K562 (cell line): Measurements from ENCODE around the gene POLRMT. TPM values are rescaled to one million over a fixed set of nuclear protein-coding genes. Genes with fewer than 3 reads are reported as not detected.

Source experiments
- ARID4B ChIP-seq: sonication (generic); formaldehyde crosslinking; IDR thresholded peaks from 2 replicates; pipeline ENCODE4 v1.8.0; 2022; ENCODE audit warnings: mild to moderate bottlenecking, missing genetic modification reagents
- CBFA2T3 ChIP-seq: fragments of 450-650 bp; IDR thresholded peaks from 2 replicates; pipeline ENCODE4 v1.6.1; 2017
- HCFC1 ChIP-seq: IDR thresholded peaks from 2 replicates; pipeline ENCODE4 v1.6.1; 2012; ENCODE audit warnings: low read depth, low read length, improper control_type of control experiment
- MCM5 ChIP-seq: fragments of 450-650 bp; IDR thresholded peaks from 2 replicates; pipeline ENCODE4 v1.6.1; 2016; ENCODE audit warnings: low read depth
- NR2C2 ChIP-seq, 2 experiments: fragments of 200-800 bp in 1 of 2; sonication (Bioruptor generic) in 1 of 2; sonication (generic) in 1 of 2; formaldehyde crosslinking in 1 of 2; IDR thresholded peaks; 2 replicates each; pipeline versions ENCODE4 v1.6.1 to v1.8.0; 2016 to 2022; ENCODE audit warnings: mild to moderate bottlenecking in 1 of 2, missing compliant biosample characterization in 1 of 2, missing genetic modification characterization in 1 of 2, missing genetic modification reagents in 1 of 2
- POLR3A ChIP-seq: IDR thresholded peaks from 2 replicates; pipeline ENCODE4 v1.6.1; 2011; ENCODE audit warnings: borderline replicate concordance, mild to moderate bottlenecking, moderate library complexity; ENCODE audit not compliant: insufficient read length, insufficient read depth; ENCODE audit errors: extremely low read depth
- SMAD1 ChIP-seq: fragments of 150-350 bp; IDR thresholded peaks from 2 replicates; pipeline ENCODE4 v1.6.1; 2014; ENCODE audit warnings: low read length, low read depth; ENCODE audit not compliant: partially characterized antibody
- SRSF7 ChIP-seq: fragments of 200-400 bp; formaldehyde crosslinking; optimal IDR thresholded peaks from 2 replicates; pipeline ENCODE3; 2017; ENCODE audit warnings: mild to moderate bottlenecking, low read depth, low read length
- TFAM ChIP-seq: fragments of 250-450 bp; sonication (Bioruptor Pico); conservative IDR thresholded peaks from 2 replicates; pipeline ENCODE4 v1.5.0; 2021; ENCODE audit warnings: mild to moderate bottlenecking, moderate library complexity
- ZNF511 ChIP-seq: sonication (generic); formaldehyde crosslinking; IDR thresholded peaks from 2 replicates; pipeline ENCODE4 v1.8.0; 2022; ENCODE audit warnings: mild to moderate bottlenecking, missing genetic modification reagents
- ZNF639 ChIP-seq, 2 experiments: fragments of 200-800 bp in 1 of 2; sonication (Bioruptor generic) in 1 of 2; sonication (generic) in 1 of 2; formaldehyde crosslinking in 1 of 2; IDR thresholded peaks in 1 of 2; conservative IDR thresholded peaks in 1 of 2; 2 replicates each; pipeline versions ENCODE4 v1.5.0 to v1.6.1; 2016 to 2020; ENCODE audit warnings: missing compliant biosample characterization in 1 of 2, missing genetic modification characterization in 1 of 2, missing genetic modification reagents in 1 of 2
- ZNF717 ChIP-seq: fragments of 250-450 bp; sonication (Bioruptor Pico); IDR thresholded peaks from 2 replicates; pipeline ENCODE4 v1.5.0; 2021
- ZNF77 ChIP-seq: fragments of 250-450 bp; sonication (Bioruptor Pico); IDR thresholded peaks from 2 replicates; pipeline ENCODE4 v1.5.0; 2020
- polyA plus RNA-seq, 8 experiments: library from polyadenylated mRNA; depleted of rRNA in 4 of 8; stranded (reverse) in 5 of 8; unstranded in 3 of 8; fragments of >200 nt; fragmentation: Nextera tagmentation in 2 of 8; fragmentation: Illumina TruSeq in 1 of 8; extraction: Ambion mirVana in 2 of 8; extraction: Trizol in 1 of 8; gene quantifications; 2 replicates each; pipeline versions ENCODE4 v1.2.1 to v1.2.3, GENCODE V29; 2011 to 2014; ENCODE audit warnings: inconsistent platforms in 1 of 8, missing spikeins in 1 of 8
- total RNA-seq, 7 experiments: library from RNA; depleted of rRNA in 6 of 7; stranded (reverse); fragments of >200 nt in 6 of 7; fragmentation: Illumina TruSeq in 2 of 7; extraction: Trizol in 2 of 7; gene quantifications; 2 replicates each; pipeline versions ENCODE4 v1.2.1 to v1.2.3, GENCODE V29; 2011 to 2021; ENCODE audit warnings: low replicate concordance in 1 of 7
- TF ChIP-seq, protein P1 (sequence below): fragments of 450-650 bp; IDR thresholded peaks from 2 replicates; pipeline ENCODE4 v1.6.1; 2016; ENCODE audit warnings: missing biosample characterization, missing genetic modification characterization
- TF ChIP-seq, protein P2 (sequence below): fragments of 450-650 bp; formaldehyde crosslinking; IDR thresholded peaks from 2 replicates; pipeline ENCODE4 v1.4.0; 2020; ENCODE audit warnings: mild to moderate bottlenecking, moderate library complexity
- TF ChIP-seq, protein P3 (sequence below): IDR thresholded peaks from 3 replicates; pipeline ENCODE4 v1.6.1; 2011; ENCODE audit warnings: borderline replicate concordance, mild to moderate bottlenecking; ENCODE audit not compliant: insufficient read length, insufficient read depth

POLRMT gene
- total and polyA plus RNA-seq, 9 of the 15 experiments (the other 6 are each of a cell fraction or from before 2014, with no cell fraction given), result 30.3 to 144 (median 68.0) TPM

- TF ChIP-seq NR2C2 (CRISPR knock-in tag; IDR thresholded peaks at IDR 0.05) (peak; percentile 39; the same call in 1 of the 2 replicates), NR2C2 (tag; IDR thresholded peaks at IDR 0.05) (peak; percentile 50; the same call in 1 of the 2 replicates), CBFA2T3 (no peak), HCFC1 (peak; percentile 63), SMAD1 (no peak), TFAM (CRISPR knock-in tag) (no peak), ZNF77 (CRISPR knock-in tag) (no peak), ARID4B (CRISPR knock-in tag) (peak; percentile 75; the same call in 1 of the 2 replicates), ZNF717 (CRISPR knock-in tag) (no peak), POLR3A (no peak), MCM5 (no peak), SRSF7 (no peak), ZNF639 (CRISPR knock-in tag; conservative IDR thresholded peaks at IDR 0.05 in 1 of 2, IDR thresholded peaks at IDR 0.05 in 1 of 2) (peak in 1 of 2 experiments; percentile 99; a peak in 2 of 4 replicates), ZNF511 (CRISPR knock-in tag) (no peak; the same call in 1 of the 2 replicates)
- TF ChIP-seq, protein P1, sequence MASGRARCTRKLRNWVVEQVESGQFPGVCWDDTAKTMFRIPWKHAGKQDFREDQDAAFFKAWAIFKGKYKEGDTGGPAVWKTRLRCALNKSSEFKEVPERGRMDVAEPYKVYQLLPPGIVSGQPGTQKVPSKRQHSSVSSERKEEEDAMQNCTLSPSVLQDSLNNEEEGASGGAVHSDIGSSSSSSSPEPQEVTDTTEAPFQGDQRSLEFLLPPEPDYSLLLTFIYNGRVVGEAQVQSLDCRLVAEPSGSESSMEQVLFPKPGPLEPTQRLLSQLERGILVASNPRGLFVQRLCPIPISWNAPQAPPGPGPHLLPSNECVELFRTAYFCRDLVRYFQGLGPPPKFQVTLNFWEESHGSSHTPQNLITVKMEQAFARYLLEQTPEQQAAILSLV (tag), result no peak
- TF ChIP-seq, protein P2, sequence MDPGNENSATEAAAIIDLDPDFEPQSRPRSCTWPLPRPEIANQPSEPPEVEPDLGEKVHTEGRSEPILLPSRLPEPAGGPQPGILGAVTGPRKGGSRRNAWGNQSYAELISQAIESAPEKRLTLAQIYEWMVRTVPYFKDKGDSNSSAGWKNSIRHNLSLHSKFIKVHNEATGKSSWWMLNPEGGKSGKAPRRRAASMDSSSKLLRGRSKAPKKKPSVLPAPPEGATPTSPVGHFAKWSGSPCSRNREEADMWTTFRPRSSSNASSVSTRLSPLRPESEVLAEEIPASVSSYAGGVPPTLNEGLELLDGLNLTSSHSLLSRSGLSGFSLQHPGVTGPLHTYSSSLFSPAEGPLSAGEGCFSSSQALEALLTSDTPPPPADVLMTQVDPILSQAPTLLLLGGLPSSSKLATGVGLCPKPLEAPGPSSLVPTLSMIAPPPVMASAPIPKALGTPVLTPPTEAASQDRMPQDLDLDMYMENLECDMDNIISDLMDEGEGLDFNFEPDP (CRISPR knock-in tag), result no peak
- TF ChIP-seq, protein P3, sequence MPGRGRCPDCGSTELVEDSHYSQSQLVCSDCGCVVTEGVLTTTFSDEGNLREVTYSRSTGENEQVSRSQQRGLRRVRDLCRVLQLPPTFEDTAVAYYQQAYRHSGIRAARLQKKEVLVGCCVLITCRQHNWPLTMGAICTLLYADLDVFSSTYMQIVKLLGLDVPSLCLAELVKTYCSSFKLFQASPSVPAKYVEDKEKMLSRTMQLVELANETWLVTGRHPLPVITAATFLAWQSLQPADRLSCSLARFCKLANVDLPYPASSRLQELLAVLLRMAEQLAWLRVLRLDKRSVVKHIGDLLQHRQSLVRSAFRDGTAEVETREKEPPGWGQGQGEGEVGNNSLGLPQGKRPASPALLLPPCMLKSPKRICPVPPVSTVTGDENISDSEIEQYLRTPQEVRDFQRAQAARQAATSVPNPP, result no peak
Measured at GRCh38 chr19:680287-681028, 47.1 kb upstream of the POLRMT start (continued).
